D721Med (cell line): Measurements from ENCODE around the gene IRX4.

Source experiments
- DNase-seq: peaks from one replicate; pipeline ENCODE4 v3.0.0; 2011; ENCODE audit warnings: low spot score; ENCODE audit not compliant: insufficient read length
- FAIRE-seq: peaks from 2 replicates; lab custom pipeline; 2011; peaks lifted over from hg19 to GRCh38; lab: Jason Lieb, UNC
- TF ChIP-seq, protein P1 (sequence below): IDR thresholded peaks from 2 replicates; pipeline ENCODE4 v1.5.1; 2012; ENCODE audit warnings: mild to moderate bottlenecking, control low read depth; ENCODE audit not compliant: insufficient read depth; ENCODE audit errors: missing control alignments

Gene IRX4

DNA sequence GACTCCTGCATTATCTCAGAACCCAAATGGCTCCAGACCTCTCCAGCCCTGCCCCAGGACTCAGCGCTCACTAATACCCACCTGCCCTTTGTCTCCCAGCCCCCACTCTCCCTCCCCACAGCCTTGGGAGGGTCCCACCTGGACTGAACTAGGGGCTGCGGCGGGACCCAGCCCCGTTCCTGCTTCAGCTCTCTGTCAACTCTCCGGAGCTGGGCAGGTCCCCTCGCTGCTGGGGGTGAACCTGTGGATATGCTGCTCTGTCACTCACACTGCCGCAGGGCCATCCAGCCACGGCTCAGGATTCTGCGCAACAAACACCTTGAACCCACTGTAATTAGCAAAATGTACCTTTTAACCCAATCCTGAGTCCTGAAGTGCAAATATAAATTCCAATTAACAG lies 44.7 kb downstream of the IRX4 start:
- no peak for DNase-seq
- TF ChIP-seq, protein P1, sequence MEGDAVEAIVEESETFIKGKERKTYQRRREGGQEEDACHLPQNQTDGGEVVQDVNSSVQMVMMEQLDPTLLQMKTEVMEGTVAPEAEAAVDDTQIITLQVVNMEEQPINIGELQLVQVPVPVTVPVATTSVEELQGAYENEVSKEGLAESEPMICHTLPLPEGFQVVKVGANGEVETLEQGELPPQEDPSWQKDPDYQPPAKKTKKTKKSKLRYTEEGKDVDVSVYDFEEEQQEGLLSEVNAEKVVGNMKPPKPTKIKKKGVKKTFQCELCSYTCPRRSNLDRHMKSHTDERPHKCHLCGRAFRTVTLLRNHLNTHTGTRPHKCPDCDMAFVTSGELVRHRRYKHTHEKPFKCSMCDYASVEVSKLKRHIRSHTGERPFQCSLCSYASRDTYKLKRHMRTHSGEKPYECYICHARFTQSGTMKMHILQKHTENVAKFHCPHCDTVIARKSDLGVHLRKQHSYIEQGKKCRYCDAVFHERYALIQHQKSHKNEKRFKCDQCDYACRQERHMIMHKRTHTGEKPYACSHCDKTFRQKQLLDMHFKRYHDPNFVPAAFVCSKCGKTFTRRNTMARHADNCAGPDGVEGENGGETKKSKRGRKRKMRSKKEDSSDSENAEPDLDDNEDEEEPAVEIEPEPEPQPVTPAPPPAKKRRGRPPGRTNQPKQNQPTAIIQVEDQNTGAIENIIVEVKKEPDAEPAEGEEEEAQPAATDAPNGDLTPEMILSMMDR, result no peak
- FAIRE-seq, result no peak

DNA sequence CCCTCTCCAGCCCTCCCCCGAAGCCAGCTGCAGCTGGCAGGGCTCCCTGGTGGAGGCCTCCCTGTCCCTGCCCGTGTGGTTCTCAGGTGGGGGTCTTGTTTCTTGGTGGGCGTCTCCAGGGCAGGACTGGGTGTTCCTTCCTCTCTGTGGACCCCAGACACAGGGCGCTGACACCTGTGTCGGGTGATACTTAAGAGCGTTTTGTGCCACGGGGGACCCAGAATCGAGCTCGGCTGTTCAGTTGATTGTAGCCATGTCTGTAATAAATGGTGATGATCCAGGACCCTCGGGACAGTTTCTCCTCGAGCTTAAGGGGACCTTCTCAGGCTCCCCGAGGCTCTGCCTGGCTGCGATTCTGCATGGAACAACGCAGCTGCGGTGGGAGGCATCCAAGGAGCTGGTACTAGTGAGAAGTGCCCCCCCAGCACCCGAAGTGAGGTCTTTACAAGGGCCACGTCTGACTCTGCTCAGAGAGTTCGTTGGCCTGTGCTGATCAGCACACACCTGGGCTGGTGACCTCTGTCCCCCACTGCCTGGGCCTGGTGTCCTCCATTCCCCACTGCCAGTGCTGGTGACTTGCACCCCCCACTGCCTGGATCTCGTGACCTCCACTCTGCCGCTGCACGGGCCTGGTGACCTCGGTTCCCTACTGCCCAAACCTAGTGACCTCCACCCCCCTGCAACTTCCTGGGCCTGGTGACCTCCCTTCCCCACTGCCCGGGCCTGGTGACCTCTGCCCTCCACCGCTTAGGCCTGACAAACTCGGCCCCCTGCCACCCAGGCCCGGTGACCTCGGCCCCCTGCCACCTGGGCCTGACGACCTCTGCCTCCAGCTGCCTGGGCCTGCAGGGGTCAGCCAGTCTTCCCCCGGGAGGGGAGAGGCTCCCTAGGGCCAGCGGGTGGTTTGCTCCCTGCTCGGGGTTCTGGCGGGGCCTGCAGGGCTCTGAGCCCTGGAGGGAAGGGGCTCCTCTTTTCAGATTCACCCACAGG lies 45.5 kb downstream of the IRX4 start:
- no peak for DNase-seq
- FAIRE-seq, result no peak
- TF ChIP-seq, protein P1, result no peak

DNA sequence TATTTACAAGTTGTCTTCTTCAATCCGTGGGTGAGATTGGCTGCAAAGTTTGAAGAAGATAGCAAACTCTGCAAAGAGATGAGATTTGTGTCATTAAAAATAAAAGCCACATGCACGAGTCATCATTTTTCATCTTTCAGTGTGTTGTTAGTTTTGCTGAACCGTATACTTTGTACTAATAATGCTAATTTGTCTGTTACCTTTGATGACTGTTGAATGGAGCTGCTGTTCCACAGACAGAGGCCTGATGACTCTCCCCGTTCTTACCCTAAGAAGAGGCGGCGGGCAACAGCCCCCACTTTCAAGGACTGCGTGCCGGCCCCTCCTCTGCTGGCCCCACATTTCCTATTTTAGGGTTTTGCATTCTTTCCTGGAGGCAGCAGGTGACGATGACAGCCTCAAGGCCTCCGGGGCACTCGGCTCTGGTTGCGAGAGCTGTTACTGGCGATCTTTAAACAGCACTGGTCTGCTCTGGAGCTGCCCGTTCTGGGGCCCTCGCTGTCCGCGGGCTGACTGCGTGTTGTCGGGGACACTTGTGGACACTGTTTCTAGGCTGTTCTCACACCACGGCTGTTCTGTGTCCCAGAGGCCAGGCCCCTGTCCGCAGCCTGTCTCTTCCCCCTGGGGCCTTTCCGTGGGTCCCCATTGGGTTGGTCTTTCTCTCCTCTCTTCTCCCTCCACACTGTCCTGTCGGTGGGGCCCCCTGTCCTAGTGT lies 46.4 kb downstream of the IRX4 start:
- TF ChIP-seq, protein P1, result no peak
- FAIRE-seq, result no peak
- DNase-seq, result no peak

DNA sequence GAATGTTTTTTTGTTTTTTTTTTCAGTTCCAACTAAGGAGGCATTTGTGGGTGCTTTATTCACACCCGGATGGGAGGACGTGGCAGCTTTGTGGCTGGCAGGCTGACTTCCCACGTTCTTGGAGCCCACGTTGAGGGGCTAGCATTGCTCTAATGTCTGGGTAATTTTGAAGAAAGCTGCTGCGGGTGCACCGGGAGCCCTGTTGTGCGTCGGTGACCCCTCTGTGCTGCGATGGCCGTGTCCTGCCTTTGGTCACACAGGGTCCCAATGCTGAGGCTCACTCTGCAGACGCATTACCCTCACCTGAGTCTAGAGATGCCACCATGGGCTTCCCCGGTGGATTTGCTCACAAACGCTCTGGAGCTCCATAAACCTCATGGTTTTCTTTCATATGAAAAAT lies 47.3 kb downstream of the IRX4 start:
- no peak for FAIRE-seq
- no peak for DNase-seq
- TF ChIP-seq, protein P1, result no peak

DNA sequence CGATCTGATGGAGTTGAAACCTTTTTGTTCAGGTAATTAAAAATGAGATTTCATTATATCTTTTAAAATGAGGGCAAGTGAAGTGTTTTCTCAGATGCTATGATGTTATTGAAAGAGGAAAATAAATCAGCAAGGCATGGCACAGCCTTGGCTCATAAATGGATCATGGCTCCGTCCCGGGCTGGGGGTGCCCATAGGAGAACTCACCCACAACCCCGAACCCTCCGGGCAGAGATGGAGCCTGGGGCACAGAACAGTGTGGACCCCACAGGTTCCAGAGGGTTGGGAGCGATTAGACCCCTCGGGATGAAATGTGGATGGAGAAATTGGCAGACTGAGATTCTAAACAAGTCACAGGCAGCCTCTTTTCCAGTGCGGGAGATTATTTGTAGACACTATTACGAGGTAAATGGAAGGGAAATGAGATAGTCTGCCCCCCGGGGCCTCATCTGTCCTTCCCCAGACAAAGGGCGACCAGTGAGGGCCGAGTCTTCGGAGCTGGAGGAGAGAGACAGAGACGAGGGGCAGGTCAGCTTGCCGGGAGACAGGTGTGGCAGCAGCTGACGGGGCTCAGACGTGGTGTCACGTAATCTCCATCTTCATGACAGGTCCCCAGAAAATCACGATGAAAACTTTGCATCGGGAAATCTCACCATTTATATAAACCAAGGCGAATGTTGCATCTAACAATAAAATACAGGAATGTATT lies 47.9 kb downstream of the IRX4 start:
- no peak for DNase-seq
- FAIRE-seq, result no peak
- TF ChIP-seq, protein P1, result no peak

DNA sequence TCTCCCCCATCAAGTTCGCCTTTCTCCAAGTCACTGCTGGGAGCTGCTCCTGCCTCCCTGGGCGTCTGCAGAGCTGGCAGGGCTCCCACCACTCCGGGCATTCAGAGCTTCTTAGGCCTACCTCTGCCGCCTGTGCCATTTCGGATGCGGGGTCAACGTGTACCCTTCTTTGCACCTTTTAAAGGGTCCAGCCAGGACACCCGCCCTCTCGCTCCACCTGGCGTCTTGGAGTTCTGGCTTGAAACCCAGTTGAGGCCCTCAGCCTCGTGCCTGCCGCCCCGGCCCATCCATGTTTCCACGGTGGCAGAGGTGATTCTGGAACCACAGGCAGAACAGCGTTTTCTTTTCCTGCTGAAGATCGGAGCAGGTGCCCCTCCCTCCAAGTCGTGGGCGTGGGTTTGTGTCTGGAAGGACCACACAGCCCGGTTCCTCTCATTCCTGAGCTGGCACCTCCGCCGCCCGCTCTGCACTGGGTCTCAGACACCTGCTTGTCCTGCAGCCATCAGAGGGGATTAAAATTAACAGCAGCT lies 48.6 kb downstream of the IRX4 start:
- DNase-seq (no peak), FAIRE-seq (no peak)
- TF ChIP-seq, protein P1, result no peak
